HepG2 (cell line): ENCODE data around the gene NFKBIA. TPM values are rescaled to one million over a fixed set of nuclear protein-coding genes. Genes with fewer than 3 reads are reported as not detected.

Experiments
- ATF7-NPFF ChIP-seq: sonication (generic); formaldehyde crosslinking; IDR thresholded peaks from 2 replicates; pipeline ENCODE4 v1.8.1; 2023; ENCODE audit warnings: mild to moderate bottlenecking, low read depth, missing genetic modification reagents, moderate library complexity
- CREM ChIP-seq, 2 experiments: sonication (generic) in 1 of 2; formaldehyde crosslinking in 1 of 2; IDR thresholded peaks; 2 replicates each; pipeline versions ENCODE4 v1.4.0 to v1.6.1; 2016 to 2020; ENCODE audit warnings: antibody characterized with exemption in 1 of 2, mild to moderate bottlenecking in 1 of 2, missing genetic modification reagents in 1 of 2
- DMAP1 ChIP-seq: IDR thresholded peaks from 2 replicates; pipeline ENCODE4 v1.6.1; 2016
- ELF1 ChIP-seq: sonication (generic); formaldehyde crosslinking; IDR thresholded peaks from 2 replicates; pipeline ENCODE4 v1.4.0; 2020; ENCODE audit warnings: missing genetic modification reagents
- ETV5 ChIP-seq: IDR thresholded peaks from 2 replicates; pipeline ENCODE4 v1.6.1; 2018; ENCODE audit warnings: missing biosample characterization, missing genetic modification reagents, inconsistent platforms, borderline replicate concordance
- FOXC1 ChIP-seq: sonication (generic); formaldehyde crosslinking; IDR thresholded peaks from 2 replicates; pipeline ENCODE4 v1.8.0; 2022; ENCODE audit warnings: mild to moderate bottlenecking, missing genetic modification reagents, borderline replicate concordance
- KDM6A ChIP-seq: IDR thresholded peaks from 2 replicates; pipeline ENCODE4 v1.6.1; 2016; ENCODE audit warnings: low read depth
- LCORL ChIP-seq, 2 experiments: fragments of 450-650 bp in 1 of 2; sonication (generic) in 1 of 2; formaldehyde crosslinking in 1 of 2; IDR thresholded peaks; 2 replicates each; pipeline versions ENCODE4 v1.5.0 to v1.6.1; 2017 to 2020; ENCODE audit warnings: antibody characterized with exemption in 1 of 2, missing genetic modification reagents in 1 of 2
- MED13 ChIP-seq: sonication (generic); formaldehyde crosslinking; IDR thresholded peaks from 2 replicates; pipeline ENCODE4 v1.5.0; 2020; ENCODE audit warnings: missing genetic modification reagents
- PHF21A ChIP-seq: sonication (generic); formaldehyde crosslinking; IDR thresholded peaks from 2 replicates; pipeline ENCODE4 v1.5.0; 2020; ENCODE audit warnings: mild to moderate bottlenecking, missing genetic modification reagents
- SETDB1 ChIP-seq: sonication (generic); formaldehyde crosslinking; IDR thresholded peaks from 2 replicates; pipeline ENCODE4 v1.5.1; 2020; ENCODE audit warnings: missing genetic modification reagents, mild to moderate bottlenecking, borderline replicate concordance
- SNAPC2 ChIP-seq: sonication (generic); formaldehyde crosslinking; IDR thresholded peaks from 2 replicates; pipeline ENCODE4 v1.8.1; 2022; ENCODE audit warnings: mild to moderate bottlenecking, missing genetic modification reagents
- TARDBP ChIP-seq: sonication (generic); formaldehyde crosslinking; IDR thresholded peaks from 2 replicates; pipeline ENCODE4 v1.8.0; 2022; ENCODE audit warnings: mild to moderate bottlenecking, missing genetic modification reagents
- ZNF20 ChIP-seq: sonication (generic); formaldehyde crosslinking; IDR thresholded peaks from 2 replicates; pipeline ENCODE4 v1.4.0; 2020; ENCODE audit warnings: mild to moderate bottlenecking, moderate library complexity, missing genetic modification reagents
- ZNF234 ChIP-seq: sonication (generic); formaldehyde crosslinking; conservative IDR thresholded peaks from 2 replicates; pipeline ENCODE4 v1.5.1; 2020; ENCODE audit warnings: mild to moderate bottlenecking, missing genetic modification reagents
- ZNF24 ChIP-seq: fragments of 450-650 bp; IDR thresholded peaks from 2 replicates; pipeline ENCODE4 v1.6.1; 2017; ENCODE audit warnings: antibody characterized with exemption, mild to moderate bottlenecking
- ZSCAN30 ChIP-seq: sonication (generic); formaldehyde crosslinking; IDR thresholded peaks from 2 replicates; pipeline ENCODE4 v1.5.0; 2020; ENCODE audit warnings: mild to moderate bottlenecking, missing genetic modification reagents
- polyA plus RNA-seq, 8 experiments: library from polyadenylated mRNA; depleted of rRNA in 3 of 8; stranded (reverse) in 7 of 8; unstranded in 1 of 8; fragments of >200 nt; fragmentation: Illumina TruSeq in 4 of 8; extraction: Trizol in 4 of 8; gene quantifications; 2 replicates each; pipeline versions ENCODE4 v1.2.1 to v1.2.3, GENCODE V29; 2011 to 2016; ENCODE audit warnings: low read depth in 4 of 8, missing spikeins in 1 of 8, mixed read lengths in 1 of 8; ENCODE audit not compliant: insufficient read depth in 1 of 8
- total RNA-seq, 5 experiments: library from RNA; depleted of rRNA; stranded (reverse); fragments of >200 nt; fragmentation: Illumina TruSeq; extraction: Trizol; gene quantifications; 2 replicates each; pipeline ENCODE4 v1.2.3, GENCODE V29; 2016; ENCODE audit warnings: low read depth in 1 of 5
- TF ChIP-seq, protein P1 (sequence below): sonication (generic); formaldehyde crosslinking; conservative IDR thresholded peaks from 2 replicates; pipeline ENCODE4 v1.4.0; 2020; ENCODE audit warnings: missing genetic modification reagents
- TF ChIP-seq, protein P2 (sequence below): IDR thresholded peaks from 2 replicates; pipeline ENCODE4 v1.6.1; 2012; ENCODE audit warnings: inconsistent platforms
- TF ChIP-seq, protein P3 (sequence below): sonication (generic); formaldehyde crosslinking; IDR thresholded peaks from 2 replicates; pipeline ENCODE4 v1.4.0; 2020; ENCODE audit warnings: missing genetic modification reagents
- TF ChIP-seq, protein P4 (sequence below): IDR thresholded peaks from 2 replicates; pipeline ENCODE4 v1.6.1; 2016; ENCODE audit warnings: low read depth

Gene NFKBIA
- total and polyA plus RNA-seq, 2 of the 13 experiments (the other 11 are each of a cell fraction or from before 2014, with no cell fraction given): 197 to 319 TPM

DNA sequence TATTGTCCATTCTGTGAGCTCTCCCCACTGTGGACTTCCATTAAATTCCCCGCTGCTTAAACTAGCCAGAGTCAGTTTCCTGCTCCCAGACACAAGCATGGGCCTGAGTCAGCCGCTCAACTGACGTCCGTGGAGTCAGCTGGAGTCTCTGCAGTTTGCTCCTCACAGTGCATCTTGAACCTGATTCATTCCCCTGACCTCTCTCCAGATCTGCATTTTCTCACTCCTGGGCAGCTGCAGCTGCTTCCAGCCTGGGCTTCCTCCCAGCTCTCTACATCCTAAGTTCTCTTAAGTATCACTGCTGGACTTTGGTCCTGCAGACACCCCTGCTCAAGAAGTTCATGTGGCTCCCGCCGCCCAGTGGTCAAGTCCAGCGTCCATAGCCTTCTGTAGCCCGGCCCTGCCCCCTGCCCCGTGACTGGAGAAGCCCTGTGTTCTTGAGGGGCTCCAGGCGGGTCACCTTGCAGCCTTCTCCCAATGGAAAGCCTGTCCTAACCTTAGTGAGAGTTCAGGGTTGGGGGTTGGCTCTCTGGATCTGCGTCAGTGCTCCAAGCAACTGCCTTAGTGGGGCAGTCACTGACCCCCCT, 20.0 kb downstream of the NFKBIA start (continued):
- TF ChIP-seq, protein P1, sequence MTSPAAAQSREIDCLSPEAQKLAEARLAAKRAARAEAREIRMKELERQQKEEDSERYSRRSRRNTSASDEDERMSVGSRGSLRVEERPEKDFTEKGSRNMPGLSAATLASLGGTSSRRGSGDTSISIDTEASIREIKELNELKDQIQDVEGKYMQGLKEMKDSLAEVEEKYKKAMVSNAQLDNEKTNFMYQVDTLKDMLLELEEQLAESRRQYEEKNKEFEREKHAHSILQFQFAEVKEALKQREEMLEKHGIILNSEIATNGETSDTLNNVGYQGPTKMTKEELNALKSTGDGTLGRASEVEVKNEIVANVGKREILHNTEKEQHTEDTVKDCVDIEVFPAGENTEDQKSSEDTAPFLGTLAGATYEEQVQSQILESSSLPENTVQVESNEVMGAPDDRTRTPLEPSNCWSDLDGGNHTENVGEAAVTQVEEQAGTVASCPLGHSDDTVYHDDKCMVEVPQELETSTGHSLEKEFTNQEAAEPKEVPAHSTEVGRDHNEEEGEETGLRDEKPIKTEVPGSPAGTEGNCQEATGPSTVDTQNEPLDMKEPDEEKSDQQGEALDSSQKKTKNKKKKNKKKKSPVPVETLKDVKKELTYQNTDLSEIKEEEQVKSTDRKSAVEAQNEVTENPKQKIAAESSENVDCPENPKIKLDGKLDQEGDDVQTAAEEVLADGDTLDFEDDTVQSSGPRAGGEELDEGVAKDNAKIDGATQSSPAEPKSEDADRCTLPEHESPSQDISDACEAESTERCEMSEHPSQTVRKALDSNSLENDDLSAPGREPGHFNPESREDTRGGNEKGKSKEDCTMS (CRISPR knock-in tag): no peak
- TF ChIP-seq SETDB1 (CRISPR knock-in tag) (no peak), ZSCAN30 (no peak), ELF1 (CRISPR knock-in tag) (peak; percentile 44), CREM (IDR thresholded peaks at IDR 0.05) (no peak), CREM (CRISPR knock-in tag; IDR thresholded peaks at IDR 0.05) (no peak), ATF7-NPFF (CRISPR knock-in tag) (no peak; the same call in 1 of the 2 replicates), ETV5 (no peak; the same call in 1 of the 2 replicates), SNAPC2 (CRISPR knock-in tag) (peak; percentile 92; the same call in 1 of the 2 replicates), FOXC1 (no peak), DMAP1 (CRISPR knock-in tag) (peak; percentile 58; the same call in 1 of the 2 replicates), MED13 (no peak; the same call in 1 of the 2 replicates), LCORL (IDR thresholded peaks at IDR 0.05) (no peak), LCORL (CRISPR knock-in tag; IDR thresholded peaks at IDR 0.05) (0 out of 2 replicates have a peak, but pooled peaks have one; percentile 24), KDM6A (CRISPR knock-in tag) (no peak), ZNF24 (no peak), PHF21A (CRISPR knock-in tag) (peak; percentile 84; the same call in 1 of the 2 replicates), TARDBP (CRISPR knock-in tag) (peak; percentile 64; the same call in 1 of the 2 replicates), ZNF20 (CRISPR knock-in tag) (no peak), ZNF234 (CRISPR knock-in tag) (no peak)
- TF ChIP-seq, protein P2, sequence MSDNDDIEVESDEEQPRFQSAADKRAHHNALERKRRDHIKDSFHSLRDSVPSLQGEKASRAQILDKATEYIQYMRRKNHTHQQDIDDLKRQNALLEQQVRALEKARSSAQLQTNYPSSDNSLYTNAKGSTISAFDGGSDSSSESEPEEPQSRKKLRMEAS: peak; percentile 44; the same call in 1 of the 2 replicates
- TF ChIP-seq, protein P3, sequence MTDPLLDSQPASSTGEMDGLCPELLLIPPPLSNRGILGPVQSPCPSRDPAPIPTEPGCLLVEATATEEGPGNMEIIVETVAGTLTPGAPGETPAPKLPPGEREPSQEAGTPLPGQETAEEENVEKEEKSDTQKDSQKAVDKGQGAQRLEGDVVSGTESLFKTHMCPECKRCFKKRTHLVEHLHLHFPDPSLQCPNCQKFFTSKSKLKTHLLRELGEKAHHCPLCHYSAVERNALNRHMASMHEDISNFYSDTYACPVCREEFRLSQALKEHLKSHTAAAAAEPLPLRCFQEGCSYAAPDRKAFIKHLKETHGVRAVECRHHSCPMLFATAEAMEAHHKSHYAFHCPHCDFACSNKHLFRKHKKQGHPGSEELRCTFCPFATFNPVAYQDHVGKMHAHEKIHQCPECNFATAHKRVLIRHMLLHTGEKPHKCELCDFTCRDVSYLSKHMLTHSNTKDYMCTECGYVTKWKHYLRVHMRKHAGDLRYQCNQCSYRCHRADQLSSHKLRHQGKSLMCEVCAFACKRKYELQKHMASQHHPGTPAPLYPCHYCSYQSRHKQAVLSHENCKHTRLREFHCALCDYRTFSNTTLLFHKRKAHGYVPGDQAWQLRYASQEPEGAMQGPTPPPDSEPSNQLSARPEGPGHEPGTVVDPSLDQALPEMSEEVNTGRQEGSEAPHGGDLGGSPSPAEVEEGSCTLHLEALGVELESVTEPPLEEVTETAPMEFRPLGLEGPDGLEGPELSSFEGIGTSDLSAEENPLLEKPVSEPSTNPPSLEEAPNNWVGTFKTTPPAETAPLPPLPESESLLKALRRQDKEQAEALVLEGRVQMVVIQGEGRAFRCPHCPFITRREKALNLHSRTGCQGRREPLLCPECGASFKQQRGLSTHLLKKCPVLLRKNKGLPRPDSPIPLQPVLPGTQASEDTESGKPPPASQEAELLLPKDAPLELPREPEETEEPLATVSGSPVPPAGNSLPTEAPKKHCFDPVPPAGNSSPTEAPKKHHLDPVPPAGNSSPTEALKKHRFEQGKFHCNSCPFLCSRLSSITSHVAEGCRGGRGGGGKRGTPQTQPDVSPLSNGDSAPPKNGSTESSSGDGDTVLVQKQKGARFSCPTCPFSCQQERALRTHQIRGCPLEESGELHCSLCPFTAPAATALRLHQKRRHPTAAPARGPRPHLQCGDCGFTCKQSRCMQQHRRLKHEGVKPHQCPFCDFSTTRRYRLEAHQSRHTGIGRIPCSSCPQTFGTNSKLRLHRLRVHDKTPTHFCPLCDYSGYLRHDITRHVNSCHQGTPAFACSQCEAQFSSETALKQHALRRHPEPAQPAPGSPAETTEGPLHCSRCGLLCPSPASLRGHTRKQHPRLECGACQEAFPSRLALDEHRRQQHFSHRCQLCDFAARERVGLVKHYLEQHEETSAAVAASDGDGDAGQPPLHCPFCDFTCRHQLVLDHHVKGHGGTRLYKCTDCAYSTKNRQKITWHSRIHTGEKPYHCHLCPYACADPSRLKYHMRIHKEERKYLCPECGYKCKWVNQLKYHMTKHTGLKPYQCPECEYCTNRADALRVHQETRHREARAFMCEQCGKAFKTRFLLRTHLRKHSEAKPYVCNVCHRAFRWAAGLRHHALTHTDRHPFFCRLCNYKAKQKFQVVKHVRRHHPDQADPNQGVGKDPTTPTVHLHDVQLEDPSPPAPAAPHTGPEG (CRISPR knock-in tag): peak; percentile 24; the same call in 1 of the 2 replicates
- TF ChIP-seq, protein P4, sequence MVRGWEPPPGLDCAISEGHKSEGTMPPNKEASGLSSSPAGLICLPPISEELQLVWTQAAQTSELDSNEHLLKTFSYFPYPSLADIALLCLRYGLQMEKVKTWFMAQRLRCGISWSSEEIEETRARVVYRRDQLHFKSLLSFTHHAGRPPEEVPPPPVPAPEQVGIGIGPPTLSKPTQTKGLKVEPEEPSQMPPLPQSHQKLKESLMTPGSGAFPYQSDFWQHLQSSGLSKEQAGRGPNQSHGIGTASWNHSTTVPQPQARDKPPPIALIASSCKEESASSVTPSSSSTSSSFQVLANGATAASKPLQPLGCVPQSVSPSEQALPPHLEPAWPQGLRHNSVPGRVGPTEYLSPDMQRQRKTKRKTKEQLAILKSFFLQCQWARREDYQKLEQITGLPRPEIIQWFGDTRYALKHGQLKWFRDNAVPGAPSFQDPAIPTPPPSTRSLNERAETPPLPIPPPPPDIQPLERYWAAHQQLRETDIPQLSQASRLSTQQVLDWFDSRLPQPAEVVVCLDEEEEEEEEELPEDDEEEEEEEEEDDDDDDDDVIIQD: peak; percentile 65; the same call in 1 of the 2 replicates
